Lower lobe of right lung (tissue), 2 donors: Measurements from ENCODE around the gene PIGT. TPM values are rescaled to one million over a fixed set of nuclear protein-coding genes. Genes with fewer than 3 reads are reported as not detected.

Source experiments
- ATAC-seq, 2 donors: fragments of 200-7000 bp; cut with Tn5 transposase; one replicate each; pipeline ENCODE4 v1.9.1; 2020 to 2022; ENCODE audit warnings: mild to moderate bottlenecking in 2 of 2, moderate library complexity in 2 of 2
- DNase-seq: peaks from one replicate; pipeline ENCODE4 v3.0.0-alpha.2; 2020
- H3K27ac ChIP-seq: fragments of 200-600 bp; one replicate; pipeline ENCODE4 v1.8.0; 2022
- H3K27me3 ChIP-seq: fragments of 200-600 bp; one replicate; pipeline ENCODE4 v1.8.0; 2022; ENCODE audit warnings: low read depth
- H3K36me3 ChIP-seq: fragments of 200-600 bp; one replicate; pipeline ENCODE4 v1.8.0; 2022; ENCODE audit warnings: mild to moderate bottlenecking
- H3K4me1 ChIP-seq: fragments of 200-600 bp; one replicate; pipeline ENCODE4 v1.8.0; 2022
- H3K4me3 ChIP-seq: fragments of 200-600 bp; one replicate; pipeline ENCODE4 v1.8.0; 2022; ENCODE audit warnings: mild to moderate bottlenecking
- H3K9me3 ChIP-seq: fragments of 200-600 bp; one replicate; pipeline ENCODE4 v1.8.0; 2022
- CTCF ChIP-seq: fragments of 200-600 bp; IDR thresholded peaks from one replicate; pipeline ENCODE4 v1.8.0; 2022; ENCODE audit warnings: antibody characterized with exemption, mild to moderate bottlenecking
- intact Hi-C: fragments of 100-400 bp; cut with DNase I; formaldehyde crosslinking; loops from one replicate; pipeline ENCODE4 v1.11.0; 2022
- long read RNA-seq: library from polyadenylated mRNA; unstranded; transcript quantifications from one replicate; pipeline ENCODE4 v2.0.0, GENCODE V29; 2021
- total RNA-seq: library from RNA; stranded (reverse); fragmentation: NEBNext Ultra II Directional; extraction: Animal tissue kit (Norgen Biotek cat#: 25700); gene quantifications from one replicate; pipeline ENCODE4 v1.2.1, GENCODE V29; 2021
- donor health status: DM: no; HTN: yes; CAD: no; lungs with severe emphysema.

PIGT gene
- 78.7 TPM for total RNA-seq
- long read RNA-seq, transcript PIGT-202 (12 exons, 2,245 nt): major isoform, 61 of 92 reads
- long read RNA-seq, partial matches to known transcripts: 17 of 92 reads
- long read RNA-seq, other reads (novel, unspliced or antisense): 4 of 92 reads

- intact Hi-C loops: no loop called here
- TF ChIP-seq CTCF: no peak
- no peaks in the 10 kb centered on the region for H3K9me3 ChIP-seq
- peak; percentile 92 for DNase-seq
- peaks cover 45% of the 10 kb centered on the region for H3K36me3 ChIP-seq
- H3K27ac ChIP-seq: peak within 1 kb of the TSS; percentile 89
- H3K4me3 ChIP-seq: peak within 1 kb of the TSS; percentile 96
- H3K27me3 ChIP-seq: no peaks in the 10 kb centered on the region
- H3K4me1 ChIP-seq: peaks cover 32% of the 10 kb centered on the region
- ATAC-seq: peak; percentile 93 to 98
These were observed at the start of gene PIGT for GRCh38 chr20:45415822-45416637. PIGT (plus strand) TSS chr20:45416141; CDS start chr20:45416157, 16 bp downstream.

GRCh38 chr20:45366192-45366591 lies 49.7 kb upstream of the PIGT start:
- no peak for ATAC-seq
- no peaks in the 10 kb centered on the region for H3K9me3 ChIP-seq
- H3K36me3 ChIP-seq: peaks cover 37% of the 10 kb centered on the region
- H3K4me1 ChIP-seq: peaks cover 59% of the 10 kb centered on the region
- H3K27me3 ChIP-seq: no peaks in the 10 kb centered on the region
- TF ChIP-seq CTCF: no peak
- DNase-seq: no peak
- H3K27ac ChIP-seq: no peak overlapping the region
- intact Hi-C loops: no loop called here
- H3K4me3 ChIP-seq: no peak overlapping the region

GRCh38 chr20:45366631-45367030 lies 49.3 kb upstream of the PIGT start:
- peaks cover 54% of the 10 kb centered on the region for H3K4me1 ChIP-seq
- intact Hi-C loops: no loop called here
- ATAC-seq: no peak

GRCh38 chr20:45367126-45367525 lies 48.8 kb upstream of the PIGT start:
- ATAC-seq: no peak
- Histone ChIP-seq H3K27ac (no peak overlapping the region), H3K36me3 (peaks cover 37% of the 10 kb centered on the region), H3K4me3 (no peak overlapping the region), H3K27me3 (no peaks in the 10 kb centered on the region), H3K4me1 (peaks cover 53% of the 10 kb centered on the region), H3K9me3 (no peaks in the 10 kb centered on the region)
- DNase-seq: no peak
- intact Hi-C loops: no loop called here
- no peak for TF ChIP-seq CTCF

More at GRCh38 chr20:45366631-45367030, 49.3 kb upstream of the PIGT start:
- TF ChIP-seq CTCF: no peak
- DNase-seq: no peak
- Histone ChIP-seq H3K9me3 (no peaks in the 10 kb centered on the region), H3K27me3 (no peaks in the 10 kb centered on the region), H3K4me3 (no peak overlapping the region), H3K27ac (no peak overlapping the region), H3K36me3 (peaks cover 37% of the 10 kb centered on the region)

- intact Hi-C loops: no loop called here
- H3K36me3 ChIP-seq: peaks cover 37% of the 10 kb centered on the region
- H3K27me3 ChIP-seq: no peaks in the 10 kb centered on the region
- peak; percentile 60 for DNase-seq
- peaks cover 59% of the 10 kb centered on the region for H3K4me1 ChIP-seq
- H3K4me3 ChIP-seq: no peak overlapping the region
- H3K27ac ChIP-seq: peak overlapping the region; percentile 57
- ATAC-seq: peak; percentile 18 to 55
- no peaks in the 10 kb centered on the region for H3K9me3 ChIP-seq
- TF ChIP-seq CTCF: no peak
These were observed 47.5 kb upstream of the PIGT start for GRCh38 chr20:45368221-45368980.
